SU-DHL-6 (cell line): ENCODE results near the gene TMEM132A.

ENCODE experiments used
- H2AFZ ChIP-seq: fragments of 200-600 bp; sonication (generic); 2 replicates; pipeline ENCODE4 v1.6.1; 2014; ENCODE audit warnings: low read depth, mild to moderate bottlenecking, moderate library complexity, mixed read lengths, antibody characterized with exemption, low read length; ENCODE audit not compliant: severe bottlenecking
- H3F3A ChIP-seq: fragments of 200-600 bp; shearing (Covaris generic); 2 replicates; pipeline ENCODE4 v1.6.0; 2016; ENCODE audit warnings: antibody characterized with exemption, mild to moderate bottlenecking; ENCODE audit not compliant: insufficient read depth
- H3K27ac ChIP-seq: fragments of 200-600 bp; sonication (generic); 2 replicates; pipeline ENCODE4 v1.5.1; 2016; ENCODE audit warnings: low read depth, mild to moderate bottlenecking, low read length, moderate library complexity, mixed read lengths
- H3K27me3 ChIP-seq: fragments of 200-600 bp; sonication (generic), shearing (Covaris generic); 2 replicates; pipeline ENCODE4 v1.6.0; 2014; ENCODE audit warnings: mild to moderate bottlenecking, low read length
- H3K36me3 ChIP-seq: fragments of 200-600 bp; sonication (generic); 2 replicates; pipeline ENCODE4 v1.6.1; 2014; ENCODE audit warnings: mild to moderate bottlenecking, low read length, mixed read lengths
- H3K4me2 ChIP-seq: fragments of 300-600, 200-600 bp; shearing (Covaris generic), sonication (generic); 2 replicates; pipeline ENCODE4 v1.6.0; 2014; ENCODE audit warnings: low read length, low read depth, mild to moderate bottlenecking; ENCODE audit not compliant: poor library complexity, severe bottlenecking
- H3K4me3 ChIP-seq: fragments of 200-600 bp; sonication (generic); 2 replicates; pipeline ENCODE4 v1.5.1; 2014; ENCODE audit warnings: antibody characterized with exemption, low read length, mild to moderate bottlenecking, mixed read lengths; ENCODE audit not compliant: insufficient read depth, poor library complexity, severe bottlenecking
- H3K79me2 ChIP-seq: fragments of 200-600 bp; sonication (generic); 2 replicates; pipeline ENCODE4 v1.6.1; 2014; ENCODE audit warnings: mild to moderate bottlenecking, low read length, moderate library complexity; ENCODE audit not compliant: insufficient read depth
- H3K9ac ChIP-seq: fragments of 200-600 bp; sonication (generic); 2 replicates; pipeline ENCODE4 v1.7.0; 2014; ENCODE audit warnings: mild to moderate bottlenecking, low read length
- H3K9me2 ChIP-seq: fragments of 200-600 bp; sonication (generic); replicated peaks from 2 replicates; pipeline ENCODE4 v1.6.1; 2014; ENCODE audit warnings: low read length; ENCODE audit not compliant: insufficient read depth
- H3K9me3 ChIP-seq: fragments of 200-600 bp; sonication (generic); 2 replicates; pipeline ENCODE4 v1.6.1; 2014; ENCODE audit warnings: low read length, mixed read lengths; ENCODE audit not compliant: insufficient read depth
- H4K20me1 ChIP-seq: fragments of 200-600 bp; sonication (generic); 2 replicates; pipeline ENCODE4 v1.6.1; 2014; ENCODE audit warnings: low read depth, mild to moderate bottlenecking, antibody characterized with exemption, low read length, moderate library complexity, mixed read lengths
- CTCF ChIP-seq: fragments of 200-600 bp; sonication (generic); IDR thresholded peaks from one replicate; pipeline ENCODE4 v1.5.1; 2017; ENCODE audit warnings: antibody characterized with exemption, mild to moderate bottlenecking, low read length, moderate library complexity; ENCODE audit not compliant: insufficient read depth, poor library complexity, severe bottlenecking
- EZH2phosphoT487 ChIP-seq: fragments of 200-600 bp; sonication (generic), shearing (Covaris generic); conservative IDR thresholded peaks from 2 replicates; pipeline ENCODE4 v1.6.1; 2018; ENCODE audit warnings: mild to moderate bottlenecking, antibody characterized with exemption, low read length, moderate library complexity, mixed read lengths

The TMEM132A gene

GRCh38 chr11:60945295-60945667 lies 21.0 kb downstream of the TMEM132A start:
- no peaks in the 10 kb centered on the region for H3K79me2 ChIP-seq
- H3K9me2 ChIP-seq: no peaks in the 10 kb centered on the region
- H3F3A ChIP-seq: no peaks in the 10 kb centered on the region; the same call in 1 of the 2 replicates
- H4K20me1 ChIP-seq: no peaks in the 10 kb centered on the region
- H3K27me3 ChIP-seq: no peaks in the 10 kb centered on the region
- H3K27ac ChIP-seq: no peak overlapping the region
- no peak overlapping the region for H3K4me2 ChIP-seq
- no peak overlapping the region for H3K4me3 ChIP-seq
- TF ChIP-seq CTCF: no peak
- no peak for TF ChIP-seq EZH2phosphoT487
- no peak overlapping the region for H2AFZ ChIP-seq
- no peaks in the 10 kb centered on the region for H3K9me3 ChIP-seq
- no peaks in the 10 kb centered on the region for H3K36me3 ChIP-seq
- no peak overlapping the region for H3K9ac ChIP-seq

- H3K36me3 ChIP-seq: no peaks in the 10 kb centered on the region
- TF ChIP-seq EZH2phosphoT487 (no peak), CTCF (no peak)
- H3K9me2 ChIP-seq: no peaks in the 10 kb centered on the region
- H3K79me2 ChIP-seq: no peaks in the 10 kb centered on the region
- H3K27ac ChIP-seq: no peak overlapping the region
- no peak overlapping the region for H3K9ac ChIP-seq
- no peaks in the 10 kb centered on the region for H4K20me1 ChIP-seq
- H3K4me2 ChIP-seq: no peak overlapping the region
- no peaks in the 10 kb centered on the region for H3K27me3 ChIP-seq
- H3K4me3 ChIP-seq: no peak overlapping the region
- H2AFZ ChIP-seq: no peak overlapping the region
- H3K9me3 ChIP-seq: no peaks in the 10 kb centered on the region
- H3F3A ChIP-seq: no peaks in the 10 kb centered on the region; the same call in 1 of the 2 replicates
Measured at GRCh38 chr11:60946601-60947264, 22.5 kb downstream of the TMEM132A start.

GRCh38 chr11:60947700-60948099 lies 23.4 kb downstream of the TMEM132A start:
- Histone ChIP-seq H3F3A (no peaks in the 10 kb centered on the region; the same call in 1 of the 2 replicates), H3K79me2 (no peaks in the 10 kb centered on the region), H3K27me3 (no peaks in the 10 kb centered on the region), H3K36me3 (no peaks in the 10 kb centered on the region), H3K9me3 (no peaks in the 10 kb centered on the region), H3K9ac (no peak overlapping the region), H3K4me3 (no peak overlapping the region), H4K20me1 (no peaks in the 10 kb centered on the region), H3K4me2 (no peak overlapping the region), H3K27ac (no peak overlapping the region), H2AFZ (no peak overlapping the region), H3K9me2 (no peaks in the 10 kb centered on the region)
- TF ChIP-seq EZH2phosphoT487: no peak
- TF ChIP-seq CTCF: no peak
